Measurements from ENCODE around the gene LITAF.

DNA sequence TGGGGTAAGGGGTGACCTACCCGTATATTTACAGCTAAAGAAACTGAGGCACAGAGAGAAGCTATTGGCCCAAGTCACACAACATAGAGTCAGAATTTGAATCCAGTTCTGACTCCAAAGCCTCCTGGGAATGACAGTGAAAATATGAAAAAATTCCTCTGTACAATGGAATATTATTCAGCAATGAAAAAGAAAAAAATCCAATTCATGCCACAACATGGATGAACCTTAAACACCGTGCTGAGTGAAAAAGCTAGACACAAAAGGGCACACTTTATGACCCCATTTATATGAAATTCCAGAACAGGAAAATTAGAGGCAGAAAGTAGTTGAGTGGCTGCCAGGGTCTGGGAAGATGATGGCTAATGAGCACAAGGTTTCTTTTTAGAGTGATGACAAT lies 75.4 kb downstream of the LITAF start:
- TF ChIP-seq POLR2A (IDR thresholded peaks at IDR 0.05; ENCODE audit: borderline replicate concordance, extremely low read depth, insufficient read depth, insufficient read length) (no peak), CTCF (IDR thresholded peaks at IDR 0.05 in 2 of 3, conservative IDR thresholded peaks at IDR 0.05 in 1 of 3; ENCODE audit: borderline replicate concordance in 1 of 3, insufficient read depth in 1 of 3, low read depth in 2 of 3, low read length in 2 of 3) (no peak), ZBTB33 (IDR thresholded peaks at IDR 0.05; ENCODE audit: extremely low read depth, insufficient replicate concordance, low read length) (no peak), RAD21 (IDR thresholded peaks at IDR 0.05; ENCODE audit: low read depth) (no peak), MAX (IDR thresholded peaks at IDR 0.05) (no peak), EZH2 (IDR thresholded peaks at IDR 0.05) (no peak)

Data from HCT116 (cell line).